ENCODE results near the gene TMED10. TPM values are rescaled to one million over a fixed set of nuclear protein-coding genes. Genes with fewer than 3 reads are reported as not detected.
A peak's percentile ranks its signal among the peaks of the same experiment; 100 is the strongest.
"Not testable (repeated sequence)": the region's sequence is repeated elsewhere in the genome, so short reads cannot be mapped to it uniquely, and the experiment has no call there.

Gene TMED10
- total RNA-seq, 1 donor from 2014 or later: 116 TPM

DNA sequence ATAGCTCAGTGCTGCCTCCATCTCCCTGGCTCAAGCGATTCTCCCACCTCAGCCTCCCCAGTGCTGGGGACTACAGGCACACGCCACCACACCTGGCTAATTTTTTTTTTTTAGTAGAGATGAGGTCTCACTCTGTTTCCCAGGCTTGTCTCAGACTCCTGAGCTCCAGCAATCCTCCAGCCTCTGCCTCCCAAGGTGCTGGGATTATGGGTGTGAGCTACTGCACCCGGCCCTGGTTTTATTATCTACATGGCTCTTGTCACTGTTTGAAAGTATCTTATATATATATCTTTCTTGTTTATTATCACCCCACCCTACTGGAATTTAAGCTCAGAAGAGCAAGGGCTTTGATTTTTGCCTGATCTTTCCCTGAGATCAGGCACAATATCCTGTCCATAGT, 7.6 kb upstream of the TMED10 start:
- H3K27ac ChIP-seq (ENCODE audit: low read depth, low read length): no peak overlapping the region

GRCh38 chr14:75183225-75183624, 6.8 kb upstream of the TMED10 start:
- Histone ChIP-seq H3K27ac (ENCODE audit: low read depth, low read length) (peak overlapping the region; percentile 23), H3K9ac (ENCODE audit: low read depth in 1 of 3, low read length in 3 of 3) (no peak overlapping the region)

More for the DNA sequence above, 7.6 kb upstream of the TMED10 start:
- no peak overlapping the region for H3K4me3 ChIP-seq (ENCODE audit: low read length in 3 of 3)
- peak overlapping the region in 1 of 3 donors; percentile 3 for H3K9ac ChIP-seq (ENCODE audit: low read depth in 1 of 3, low read length in 3 of 3)
- no peaks in the 10 kb centered on the region for H3K36me3 ChIP-seq (ENCODE audit: control insufficient read depth in 3 of 3, insufficient read depth in 3 of 3, low read length in 3 of 3)
- H3K9me3 ChIP-seq (ENCODE audit: control insufficient read depth in 3 of 3, low read length in 3 of 3): no peaks in the 10 kb centered on the region
- H3K27me3 ChIP-seq (ENCODE audit: control insufficient read depth in 3 of 3, insufficient read depth in 3 of 3, low read length in 3 of 3): no peaks in the 10 kb centered on the region
- no peaks in the 10 kb centered on the region for H3K4me1 ChIP-seq (ENCODE audit: control insufficient read depth in 3 of 3, insufficient read depth in 3 of 3, low read length in 3 of 3)

DNA sequence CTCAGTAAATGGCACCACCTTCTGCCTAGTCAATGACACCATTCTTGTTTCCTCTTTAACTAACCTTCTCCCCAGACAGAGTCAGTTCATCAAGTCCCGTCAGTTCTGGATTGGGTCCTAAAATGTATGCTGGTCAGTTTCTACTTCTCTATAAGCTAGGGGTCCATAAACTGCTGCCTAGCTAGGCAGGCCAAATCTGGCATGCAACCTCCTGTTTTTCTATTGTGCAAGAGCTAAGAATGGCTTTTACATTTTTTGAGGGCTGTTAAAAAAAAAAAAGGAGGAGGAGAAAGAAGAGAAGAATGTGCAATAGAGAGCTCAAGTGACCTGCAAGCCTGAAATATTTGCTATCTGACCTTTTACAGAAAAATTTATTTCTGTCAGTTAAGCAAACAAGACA, 6.4 kb upstream of the TMED10 start:
- Histone ChIP-seq H3K36me3 (ENCODE audit: control insufficient read depth in 3 of 3, insufficient read depth in 3 of 3, low read length in 3 of 3) (no peaks in the 10 kb centered on the region), H3K4me3 (ENCODE audit: low read length in 3 of 3) (no peak overlapping the region), H3K27me3 (ENCODE audit: control insufficient read depth in 3 of 3, insufficient read depth in 3 of 3, low read length in 3 of 3) (no peaks in the 10 kb centered on the region), H3K9ac (ENCODE audit: low read depth in 1 of 3, low read length in 3 of 3) (no peak overlapping the region), H3K9me3 (ENCODE audit: control insufficient read depth in 3 of 3, low read length in 3 of 3) (no peaks in the 10 kb centered on the region), H3K4me1 (ENCODE audit: control insufficient read depth in 3 of 3, insufficient read depth in 3 of 3, low read length in 3 of 3) (no peaks in the 10 kb centered on the region), H3K27ac (ENCODE audit: low read depth, low read length) (no peak overlapping the region)

More at GRCh38 chr14:75183225-75183624, 6.8 kb upstream of the TMED10 start:
- Histone ChIP-seq H3K4me3 (ENCODE audit: low read length in 3 of 3) (no peak overlapping the region), H3K36me3 (ENCODE audit: control insufficient read depth in 3 of 3, insufficient read depth in 3 of 3, low read length in 3 of 3) (no peaks in the 10 kb centered on the region), H3K9me3 (ENCODE audit: control insufficient read depth in 3 of 3, low read length in 3 of 3) (no peaks in the 10 kb centered on the region), H3K27me3 (ENCODE audit: control insufficient read depth in 3 of 3, insufficient read depth in 3 of 3, low read length in 3 of 3) (no peaks in the 10 kb centered on the region), H3K4me1 (ENCODE audit: control insufficient read depth in 3 of 3, insufficient read depth in 3 of 3, low read length in 3 of 3) (no peaks in the 10 kb centered on the region)

- H3K9ac ChIP-seq (ENCODE audit: low read depth in 1 of 3, low read length in 3 of 3); H3K4me3 ChIP-seq (ENCODE audit: low read length in 3 of 3); H3K36me3 ChIP-seq (ENCODE audit: control insufficient read depth in 3 of 3, insufficient read depth in 3 of 3, low read length in 3 of 3); H3K4me1 ChIP-seq (ENCODE audit: control insufficient read depth in 3 of 3, insufficient read depth in 3 of 3, low read length in 3 of 3); H3K27me3 ChIP-seq (ENCODE audit: control insufficient read depth in 3 of 3, insufficient read depth in 3 of 3, low read length in 3 of 3); H3K27ac ChIP-seq (ENCODE audit: low read depth, low read length); H3K9me3 ChIP-seq (ENCODE audit: control insufficient read depth in 3 of 3, low read length in 3 of 3): not testable (repeated sequence)
Measured at GRCh38 chr14:75182163-75182562, 5.8 kb upstream of the TMED10 start.

GRCh38 chr14:75181293-75182062, 5.1 kb upstream of the TMED10 start:
- Histone ChIP-seq H3K9ac (ENCODE audit: low read depth in 1 of 3, low read length in 3 of 3) (no peak overlapping the region), H3K4me3 (ENCODE audit: low read length in 3 of 3) (no peak overlapping the region), H3K4me1 (ENCODE audit: control insufficient read depth in 3 of 3, insufficient read depth in 3 of 3, low read length in 3 of 3) (no peaks in the 10 kb centered on the region), H3K9me3 (ENCODE audit: control insufficient read depth in 3 of 3, low read length in 3 of 3) (no peaks in the 10 kb centered on the region), H3K27me3 (ENCODE audit: control insufficient read depth in 3 of 3, insufficient read depth in 3 of 3, low read length in 3 of 3) (no peaks in the 10 kb centered on the region), H3K27ac (ENCODE audit: low read depth, low read length) (no peak overlapping the region), H3K36me3 (ENCODE audit: control insufficient read depth in 3 of 3, insufficient read depth in 3 of 3, low read length in 3 of 3) (no peaks in the 10 kb centered on the region)

- Histone ChIP-seq H3K4me1 (ENCODE audit: control insufficient read depth in 3 of 3, insufficient read depth in 3 of 3, low read length in 3 of 3) (peaks cover 19 to 26% (median 21%) of the 10 kb centered on the region in 3 donors), H3K9me3 (ENCODE audit: control insufficient read depth in 3 of 3, low read length in 3 of 3) (no peaks in the 10 kb centered on the region), H3K4me3 (ENCODE audit: low read length in 3 of 3) (peak overlapping the region; percentile 95 to 98 (median 96)), H3K9ac (ENCODE audit: low read depth in 1 of 3, low read length in 3 of 3) (peak overlapping the region; percentile 96 to 100 (median 99)), H3K36me3 (ENCODE audit: control insufficient read depth in 3 of 3, insufficient read depth in 3 of 3, low read length in 3 of 3) (no peaks in the 10 kb centered on the region), H3K27me3 (ENCODE audit: control insufficient read depth in 3 of 3, insufficient read depth in 3 of 3, low read length in 3 of 3) (no peaks in the 10 kb centered on the region), H3K27ac (ENCODE audit: low read depth, low read length) (peak overlapping the region; percentile 96)
Measured at GRCh38 chr14:75175677-75176141, 703 bp downstream of the TMED10 start.

GRCh38 chr14:75174066-75174465, 2.3 kb downstream of the TMED10 start:
- peak overlapping the region; percentile 96 for H3K27ac ChIP-seq (ENCODE audit: low read depth, low read length)
- no peaks in the 10 kb centered on the region for H3K27me3 ChIP-seq (ENCODE audit: control insufficient read depth in 3 of 3, insufficient read depth in 3 of 3, low read length in 3 of 3)
- no peak overlapping the region for H3K9ac ChIP-seq (ENCODE audit: low read depth in 1 of 3, low read length in 3 of 3)
- H3K9me3 ChIP-seq (ENCODE audit: control insufficient read depth in 3 of 3, low read length in 3 of 3): no peaks in the 10 kb centered on the region
- peak overlapping the region in 1 of 3 donors; percentile 6 for H3K4me3 ChIP-seq (ENCODE audit: low read length in 3 of 3)
- H3K36me3 ChIP-seq (ENCODE audit: control insufficient read depth in 3 of 3, insufficient read depth in 3 of 3, low read length in 3 of 3): no peaks in the 10 kb centered on the region
- peaks cover 19 to 26% (median 21%) of the 10 kb centered on the region in 3 donors for H3K4me1 ChIP-seq (ENCODE audit: control insufficient read depth in 3 of 3, insufficient read depth in 3 of 3, low read length in 3 of 3)

DNA sequence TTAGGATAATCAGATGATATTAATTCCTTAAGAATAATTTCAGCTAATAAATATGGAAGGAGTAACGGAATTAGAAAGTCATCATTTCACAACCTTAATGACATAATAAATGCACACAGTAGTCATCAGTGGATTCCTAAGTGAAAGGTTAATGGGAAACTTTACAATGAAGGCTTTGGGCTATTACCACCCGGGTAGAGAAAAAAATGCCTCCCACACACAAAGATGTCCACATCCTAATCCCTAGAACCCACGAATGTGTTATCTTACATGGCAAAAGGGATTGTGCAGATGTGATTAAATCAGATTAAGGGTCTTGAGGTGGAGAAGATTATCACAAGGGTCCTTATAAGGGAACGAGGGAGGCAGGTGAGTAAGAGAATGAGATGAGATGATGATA, 5.6 kb downstream of the TMED10 start:
- no peak overlapping the region for H3K27ac ChIP-seq (ENCODE audit: low read depth, low read length)
- H3K9me3 ChIP-seq (ENCODE audit: control insufficient read depth in 3 of 3, low read length in 3 of 3): no peaks in the 10 kb centered on the region
- H3K9ac ChIP-seq (ENCODE audit: low read depth in 1 of 3, low read length in 3 of 3): no peak overlapping the region
- H3K4me3 ChIP-seq (ENCODE audit: low read length in 3 of 3): no peak overlapping the region
- H3K4me1 ChIP-seq (ENCODE audit: control insufficient read depth in 3 of 3, insufficient read depth in 3 of 3, low read length in 3 of 3): peaks cover 24 to 35% (median 28%) of the 10 kb centered on the region in 3 donors
- H3K27me3 ChIP-seq (ENCODE audit: control insufficient read depth in 3 of 3, insufficient read depth in 3 of 3, low read length in 3 of 3): no peaks in the 10 kb centered on the region
- H3K36me3 ChIP-seq (ENCODE audit: control insufficient read depth in 3 of 3, insufficient read depth in 3 of 3, low read length in 3 of 3): no peaks in the 10 kb centered on the region

GRCh38 chr14:75168586-75169335, 7.7 kb downstream of the TMED10 start:
- H3K9ac ChIP-seq (ENCODE audit: low read depth in 1 of 3, low read length in 3 of 3): no peak overlapping the region
- no peak overlapping the region for H3K27ac ChIP-seq (ENCODE audit: low read depth, low read length)
- no peaks in the 10 kb centered on the region for H3K9me3 ChIP-seq (ENCODE audit: control insufficient read depth in 3 of 3, low read length in 3 of 3)
- H3K4me1 ChIP-seq (ENCODE audit: control insufficient read depth in 3 of 3, insufficient read depth in 3 of 3, low read length in 3 of 3): peaks cover 16 to 24% (median 17%) of the 10 kb centered on the region in 3 donors
- H3K4me3 ChIP-seq (ENCODE audit: low read length in 3 of 3): no peak overlapping the region
- no peaks in the 10 kb centered on the region for H3K36me3 ChIP-seq (ENCODE audit: control insufficient read depth in 3 of 3, insufficient read depth in 3 of 3, low read length in 3 of 3)
- H3K27me3 ChIP-seq (ENCODE audit: control insufficient read depth in 3 of 3, insufficient read depth in 3 of 3, low read length in 3 of 3): no peaks in the 10 kb centered on the region

DNA sequence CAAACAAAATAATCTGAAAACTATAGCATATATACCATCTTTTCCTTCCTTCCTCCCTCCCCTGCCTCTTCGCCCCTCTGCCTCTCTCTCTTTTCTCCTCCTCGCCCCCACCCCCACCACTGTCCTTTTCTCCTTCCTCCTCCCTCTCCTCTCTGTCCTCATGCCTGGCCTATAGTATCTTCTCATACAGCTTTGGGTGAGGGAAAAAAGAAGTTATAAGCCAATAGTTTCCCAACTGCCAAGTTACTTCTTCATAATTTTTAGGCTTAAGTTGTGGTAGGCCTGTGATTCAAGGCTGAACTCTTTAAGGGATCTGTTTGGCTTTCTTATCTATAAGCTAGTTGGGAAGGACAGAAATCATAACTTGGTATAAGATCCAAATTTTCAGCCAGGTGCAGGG, 9.1 kb downstream of the TMED10 start:
- H3K4me1 ChIP-seq (ENCODE audit: control insufficient read depth in 3 of 3, insufficient read depth in 3 of 3, low read length in 3 of 3): peaks cover 8 to 15% (median 9%) of the 10 kb centered on the region in 3 donors
- no peaks in the 10 kb centered on the region for H3K9me3 ChIP-seq (ENCODE audit: control insufficient read depth in 3 of 3, low read length in 3 of 3)
- H3K36me3 ChIP-seq (ENCODE audit: control insufficient read depth in 3 of 3, insufficient read depth in 3 of 3, low read length in 3 of 3): no peaks in the 10 kb centered on the region
- no peaks in the 10 kb centered on the region for H3K27me3 ChIP-seq (ENCODE audit: control insufficient read depth in 3 of 3, insufficient read depth in 3 of 3, low read length in 3 of 3)
- no peak overlapping the region for H3K27ac ChIP-seq (ENCODE audit: low read depth, low read length)
- no peak overlapping the region for H3K9ac ChIP-seq (ENCODE audit: low read depth in 1 of 3, low read length in 3 of 3)
- H3K4me3 ChIP-seq (ENCODE audit: low read length in 3 of 3): no peak overlapping the region

Data from skeletal muscle tissue (tissue), 4 donors.